ENCODE measurements around the gene KLLN.
"Not testable (repeated sequence)": the region's sequence is repeated elsewhere in the genome, so short reads cannot be mapped to it uniquely, and the experiment has no call there.

KLLN gene

GRCh38 chr10:87866412-87866974, 3.2 kb upstream of the KLLN start:
- no peak for DNase-seq (ENCODE audit: low spot score)

GRCh38 chr10:87865241-87865881, 2.0 kb upstream of the KLLN start:
- DNase-seq (ENCODE audit: low spot score) = no peak

- DNase-seq (ENCODE audit: low spot score) = no peak
These were observed 1.2 kb upstream of the KLLN start for GRCh38 chr10:87864496-87865059.

- not testable (repeated sequence) for DNase-seq (ENCODE audit: low spot score)
These were observed 690 bp upstream of the KLLN start for GRCh38 chr10:87863951-87864495.

- DNase-seq (ENCODE audit: low spot score) = no peak
These were observed 667 bp downstream of the KLLN start for GRCh38 chr10:87862679-87863052.

GRCh38 chr10:87861953-87862678, 1.2 kb downstream of the KLLN start:
- peak; percentile 92 for DNase-seq (ENCODE audit: low spot score)

GRCh38 chr10:87861566-87861952, 1.8 kb downstream of the KLLN start:
- peak; percentile 70 for DNase-seq (ENCODE audit: low spot score)

- DNase-seq (ENCODE audit: low spot score) = no peak
These were observed 2.4 kb downstream of the KLLN start for GRCh38 chr10:87860816-87861403.

GRCh38 chr10:87860156-87860795, 3.1 kb downstream of the KLLN start:
- DNase-seq (ENCODE audit: low spot score) = peak; percentile 55

GRCh38 chr10:87855665-87856064, 7.7 kb downstream of the KLLN start:
- DNase-seq (ENCODE audit: low spot score) = not testable (repeated sequence)

- not testable (repeated sequence) for DNase-seq (ENCODE audit: low spot score)
These were observed 8.1 kb downstream of the KLLN start for GRCh38 chr10:87855247-87855646.

GRCh38 chr10:87852089-87852488, 11.2 kb downstream of the KLLN start:
- DNase-seq (ENCODE audit: low spot score) = no peak

- peak; percentile 29 for DNase-seq (ENCODE audit: low spot score)
These were observed 12.6 kb downstream of the KLLN start for GRCh38 chr10:87850742-87851205.

- DNase-seq (ENCODE audit: low spot score) = no peak
These were observed 14.3 kb downstream of the KLLN start for GRCh38 chr10:87849001-87849400.

GRCh38 chr10:87847550-87847949, 15.8 kb downstream of the KLLN start:
- DNase-seq (ENCODE audit: low spot score) = no peak

- DNase-seq (ENCODE audit: low spot score) = not testable (repeated sequence)
These were observed 16.6 kb downstream of the KLLN start for GRCh38 chr10:87846711-87847110.

GRCh38 chr10:87846023-87846422, 17.3 kb downstream of the KLLN start:
- DNase-seq (ENCODE audit: low spot score) = no peak

GRCh38 chr10:87845624-87845998, 17.7 kb downstream of the KLLN start:
- no peak for DNase-seq (ENCODE audit: low spot score)

GRCh38 chr10:87844837-87845623, 18.3 kb downstream of the KLLN start:
- no peak for DNase-seq (ENCODE audit: low spot score)

GRCh38 chr10:87843714-87844113, 19.6 kb downstream of the KLLN start:
- no peak for DNase-seq (ENCODE audit: low spot score)
